Measurements from ENCODE around the gene REEP3.

Gene REEP3

DNA sequence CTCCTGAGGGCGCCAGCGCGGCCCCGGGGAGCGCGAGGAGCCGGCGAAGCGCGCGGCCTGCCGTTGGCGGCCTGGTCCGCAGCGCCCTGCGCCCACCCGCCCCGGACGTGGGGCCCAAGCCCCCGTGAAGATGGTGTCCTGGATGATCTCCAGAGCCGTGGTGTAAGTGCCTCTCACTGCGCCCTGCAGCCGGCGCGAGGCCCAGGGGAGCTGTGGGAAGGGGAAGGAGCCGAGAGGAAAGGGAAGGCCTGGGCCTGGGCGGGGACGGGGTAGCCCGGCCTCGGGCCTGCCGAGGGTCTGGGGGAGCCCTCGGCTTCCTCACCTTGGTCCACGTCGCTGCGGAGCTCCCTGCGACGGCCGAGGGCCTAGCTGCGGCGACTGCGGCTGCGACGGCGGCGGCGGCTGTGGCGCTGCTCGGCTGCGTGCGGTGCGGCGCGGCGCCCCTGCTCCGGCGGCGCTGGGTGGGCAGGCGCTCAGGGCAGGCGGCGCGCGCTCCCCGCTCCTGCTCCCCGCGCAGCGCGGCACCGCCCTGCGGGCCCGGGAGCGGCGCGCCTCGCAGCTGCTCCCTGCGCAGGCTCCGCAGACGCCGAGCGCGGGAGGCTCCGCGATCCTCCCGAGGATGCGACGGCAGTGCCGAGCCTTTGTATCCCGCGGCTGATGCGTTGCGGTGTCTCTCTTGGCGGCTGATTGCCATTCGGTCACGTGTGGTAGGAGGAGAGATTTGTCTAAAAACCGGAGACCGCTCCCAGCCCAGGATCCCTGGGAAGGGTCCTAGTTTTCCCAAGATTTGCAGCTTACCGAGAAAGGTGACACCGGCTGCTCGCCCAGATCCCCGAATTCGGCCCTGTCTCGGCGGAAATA, 445 bp downstream of the REEP3 start:
- TF ChIP-seq, protein P1, sequence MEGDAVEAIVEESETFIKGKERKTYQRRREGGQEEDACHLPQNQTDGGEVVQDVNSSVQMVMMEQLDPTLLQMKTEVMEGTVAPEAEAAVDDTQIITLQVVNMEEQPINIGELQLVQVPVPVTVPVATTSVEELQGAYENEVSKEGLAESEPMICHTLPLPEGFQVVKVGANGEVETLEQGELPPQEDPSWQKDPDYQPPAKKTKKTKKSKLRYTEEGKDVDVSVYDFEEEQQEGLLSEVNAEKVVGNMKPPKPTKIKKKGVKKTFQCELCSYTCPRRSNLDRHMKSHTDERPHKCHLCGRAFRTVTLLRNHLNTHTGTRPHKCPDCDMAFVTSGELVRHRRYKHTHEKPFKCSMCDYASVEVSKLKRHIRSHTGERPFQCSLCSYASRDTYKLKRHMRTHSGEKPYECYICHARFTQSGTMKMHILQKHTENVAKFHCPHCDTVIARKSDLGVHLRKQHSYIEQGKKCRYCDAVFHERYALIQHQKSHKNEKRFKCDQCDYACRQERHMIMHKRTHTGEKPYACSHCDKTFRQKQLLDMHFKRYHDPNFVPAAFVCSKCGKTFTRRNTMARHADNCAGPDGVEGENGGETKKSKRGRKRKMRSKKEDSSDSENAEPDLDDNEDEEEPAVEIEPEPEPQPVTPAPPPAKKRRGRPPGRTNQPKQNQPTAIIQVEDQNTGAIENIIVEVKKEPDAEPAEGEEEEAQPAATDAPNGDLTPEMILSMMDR (conservative IDR thresholded peaks at IDR 0.05; ENCODE audit: control insufficient read depth, insufficient read depth, low read depth, low read length): no peak
- DNase-seq (ENCODE audit: low read depth): peak; percentile 64
- peak overlapping the region; percentile 94 for H3K4me3 ChIP-seq (ENCODE audit: control insufficient read depth, low read depth, low read length)

DNA sequence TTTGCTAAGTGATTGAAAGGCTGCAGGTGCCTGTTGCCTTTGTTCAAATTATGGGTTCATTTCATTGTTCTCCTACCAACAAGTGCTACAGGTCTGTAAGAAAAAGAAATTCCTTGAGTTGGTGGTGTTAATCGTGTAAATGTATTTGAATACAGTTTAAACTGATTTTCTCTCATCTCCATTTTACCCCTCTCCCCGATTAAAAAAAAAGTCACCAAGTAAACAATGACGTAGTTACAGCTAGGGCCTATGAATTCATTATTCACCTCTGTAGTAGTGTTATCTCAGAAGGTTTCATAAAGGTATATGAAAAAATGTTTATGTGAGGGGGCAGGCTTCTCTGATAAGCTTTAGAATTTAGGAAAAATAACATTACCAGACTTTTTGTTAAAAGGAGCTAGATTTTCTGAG, 1.1 kb downstream of the REEP3 start:
- TF ChIP-seq, protein P1 (conservative IDR thresholded peaks at IDR 0.05; ENCODE audit: control insufficient read depth, insufficient read depth, low read depth, low read length): no peak
- peak overlapping the region; percentile 94 for H3K4me3 ChIP-seq (ENCODE audit: control insufficient read depth, low read depth, low read length)
- DNase-seq (ENCODE audit: low read depth): peak; percentile 37

DNA sequence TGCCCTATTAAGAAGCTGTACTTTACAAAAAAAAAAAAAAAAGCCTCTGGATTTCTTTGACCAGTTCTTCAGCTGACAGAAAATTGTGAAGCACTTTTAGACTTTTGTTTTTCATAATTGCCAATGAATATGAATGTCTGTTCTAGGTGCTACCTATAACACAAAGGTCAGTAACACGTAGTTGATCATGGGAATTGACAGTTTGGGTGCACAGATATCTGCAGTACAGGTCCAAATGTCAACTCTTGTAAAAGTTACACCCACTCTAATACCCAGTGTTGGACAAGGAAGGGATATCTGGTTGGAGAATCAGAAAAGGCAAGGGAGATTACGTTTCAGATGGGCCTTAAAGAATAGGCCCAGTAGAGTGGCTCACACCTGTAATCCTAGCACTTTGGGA, 1.8 kb downstream of the REEP3 start:
- peak overlapping the region; percentile 94 for H3K4me3 ChIP-seq (ENCODE audit: control insufficient read depth, low read depth, low read length)
- TF ChIP-seq, protein P1 (conservative IDR thresholded peaks at IDR 0.05; ENCODE audit: control insufficient read depth, insufficient read depth, low read depth, low read length): no peak
- DNase-seq (ENCODE audit: low read depth): no peak

DNA sequence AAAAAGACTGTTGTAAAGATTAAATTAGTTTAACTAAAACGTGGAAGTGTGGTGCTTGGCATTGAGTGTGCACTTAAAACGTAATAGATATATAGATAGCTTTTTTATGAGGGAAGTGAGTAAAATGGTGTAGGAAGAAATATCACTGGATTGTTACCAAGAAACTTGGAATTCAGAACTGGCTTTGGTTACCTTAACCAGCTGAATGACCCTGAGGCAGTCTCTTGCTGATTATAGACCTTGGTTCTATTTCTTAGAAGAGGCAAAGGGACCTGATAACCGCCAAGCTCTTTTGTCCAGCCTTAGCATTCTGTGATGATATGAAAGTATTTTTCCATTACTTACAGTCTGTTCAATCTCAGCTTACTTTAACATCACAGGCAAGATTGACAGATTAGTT, 3.8 kb downstream of the REEP3 start:
- TF ChIP-seq, protein P1 (conservative IDR thresholded peaks at IDR 0.05; ENCODE audit: control insufficient read depth, insufficient read depth, low read depth, low read length): no peak
- H3K4me3 ChIP-seq (ENCODE audit: control insufficient read depth, low read depth, low read length): no peak overlapping the region
- no peak for DNase-seq (ENCODE audit: low read depth)

DNA sequence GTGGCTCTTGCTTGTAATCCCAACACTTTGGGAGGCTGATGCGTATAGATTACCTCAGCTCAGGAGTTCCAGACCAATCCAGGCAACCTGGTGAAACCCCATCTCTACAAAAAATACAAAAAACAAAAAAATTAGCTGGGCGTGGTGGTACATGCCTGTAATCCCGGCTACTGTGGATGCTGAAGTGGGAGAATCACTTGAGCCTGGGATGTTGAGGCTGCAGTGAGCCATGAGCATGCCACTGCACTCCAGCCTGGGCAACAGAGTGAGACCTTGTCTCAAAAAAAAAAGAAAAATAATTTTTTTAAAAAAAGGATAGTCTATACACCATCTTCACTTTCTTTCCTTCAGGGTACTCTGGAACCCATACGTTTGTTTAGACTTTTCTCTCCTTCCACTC, 6.2 kb downstream of the REEP3 start:
- no peak for DNase-seq (ENCODE audit: low read depth)
- TF ChIP-seq, protein P1 (conservative IDR thresholded peaks at IDR 0.05; ENCODE audit: control insufficient read depth, insufficient read depth, low read depth, low read length): no peak

DNA sequence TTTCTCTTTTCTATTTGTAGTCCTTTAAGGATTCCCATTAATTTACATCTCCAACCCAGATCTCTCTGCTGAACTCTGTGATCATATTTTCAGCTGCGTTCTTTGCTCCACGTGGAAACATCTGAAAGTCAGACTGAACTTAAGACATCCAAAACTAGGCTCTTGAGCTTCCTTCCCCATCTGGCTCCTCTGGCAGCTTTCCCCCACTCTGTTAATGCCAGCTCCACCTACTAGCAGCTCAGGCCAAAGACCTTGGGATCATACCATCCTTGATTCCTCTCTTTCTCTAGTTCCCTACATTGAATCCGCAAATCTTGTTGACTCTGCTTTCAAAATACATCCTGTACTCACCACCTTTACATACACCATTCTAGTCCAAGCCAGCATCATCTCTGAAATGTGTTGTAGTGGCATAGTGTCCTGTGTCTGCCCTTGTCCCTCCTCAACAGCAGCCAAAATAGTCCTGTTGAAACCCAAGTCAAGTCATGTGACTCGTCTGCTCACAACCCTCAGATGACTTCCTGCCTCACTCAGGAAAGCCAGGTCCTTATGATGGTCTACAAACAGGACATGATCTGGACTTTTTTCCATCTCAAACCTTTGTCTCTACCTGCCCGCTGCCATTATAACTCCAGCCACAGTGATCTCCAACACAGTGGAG, 7.0 kb downstream of the REEP3 start:
- DNase-seq (ENCODE audit: low read depth): no peak
- H3K4me3 ChIP-seq (ENCODE audit: control insufficient read depth, low read depth, low read length): no peak overlapping the region
- TF ChIP-seq, protein P1 (conservative IDR thresholded peaks at IDR 0.05; ENCODE audit: control insufficient read depth, insufficient read depth, low read depth, low read length): no peak

More for the DNA sequence above, 6.2 kb downstream of the REEP3 start:
- no peak overlapping the region for H3K4me3 ChIP-seq (ENCODE audit: control insufficient read depth, low read depth, low read length)
